ENCODE results near the gene ELOVL5.

DNA sequence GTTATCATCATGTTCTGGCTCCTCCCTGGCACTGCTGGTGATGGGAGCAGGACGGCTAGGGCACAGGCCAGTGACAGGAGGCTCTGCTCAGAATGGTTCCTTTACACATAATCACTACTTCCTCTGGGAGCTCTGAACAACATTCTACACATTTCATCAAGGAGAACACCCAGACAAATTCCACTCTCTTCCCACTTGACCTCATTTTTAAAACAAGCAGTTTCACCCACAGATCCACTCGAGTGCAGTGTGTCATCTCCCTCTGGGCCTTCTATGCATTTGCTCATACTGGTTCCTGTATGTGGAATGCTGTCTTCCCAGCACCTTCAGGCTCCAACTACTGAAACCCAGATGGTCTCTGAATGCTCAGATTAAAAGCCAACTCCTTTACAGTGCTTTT, 84.8 kb downstream of the ELOVL5 start:
- TF ChIP-seq, protein P1, sequence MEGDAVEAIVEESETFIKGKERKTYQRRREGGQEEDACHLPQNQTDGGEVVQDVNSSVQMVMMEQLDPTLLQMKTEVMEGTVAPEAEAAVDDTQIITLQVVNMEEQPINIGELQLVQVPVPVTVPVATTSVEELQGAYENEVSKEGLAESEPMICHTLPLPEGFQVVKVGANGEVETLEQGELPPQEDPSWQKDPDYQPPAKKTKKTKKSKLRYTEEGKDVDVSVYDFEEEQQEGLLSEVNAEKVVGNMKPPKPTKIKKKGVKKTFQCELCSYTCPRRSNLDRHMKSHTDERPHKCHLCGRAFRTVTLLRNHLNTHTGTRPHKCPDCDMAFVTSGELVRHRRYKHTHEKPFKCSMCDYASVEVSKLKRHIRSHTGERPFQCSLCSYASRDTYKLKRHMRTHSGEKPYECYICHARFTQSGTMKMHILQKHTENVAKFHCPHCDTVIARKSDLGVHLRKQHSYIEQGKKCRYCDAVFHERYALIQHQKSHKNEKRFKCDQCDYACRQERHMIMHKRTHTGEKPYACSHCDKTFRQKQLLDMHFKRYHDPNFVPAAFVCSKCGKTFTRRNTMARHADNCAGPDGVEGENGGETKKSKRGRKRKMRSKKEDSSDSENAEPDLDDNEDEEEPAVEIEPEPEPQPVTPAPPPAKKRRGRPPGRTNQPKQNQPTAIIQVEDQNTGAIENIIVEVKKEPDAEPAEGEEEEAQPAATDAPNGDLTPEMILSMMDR (conservative IDR thresholded peaks at IDR 0.05; ENCODE audit: low read length), result no peak
- no peak for TF ChIP-seq EZH2phosphoT487 (IDR thresholded peaks at IDR 0.05; ENCODE audit: borderline replicate concordance)

Measured in Loucy (cell line).